ENCODE measurements around the gene ST14. TPM values are rescaled to one million over a fixed set of nuclear protein-coding genes. Genes with fewer than 3 reads are reported as not detected.

Gene ST14
- total and polyA plus RNA-seq, 10 of the 15 experiments (the other 5 are each of a cell fraction or from before 2014, with no cell fraction given) = 0.02 to 3.9 (median 0.73) TPM; not detected in 2

- H3K27me3 ChIP-seq (replicated peaks in 1 of 2; ENCODE audit: control insufficient read depth in 2 of 2, insufficient read depth in 2 of 2, low read length in 1 of 2) = no peaks in the 10 kb centered on the region
- H3K4me2 ChIP-seq (ENCODE audit: control insufficient read depth, insufficient read depth) = peak overlapping the region; percentile 69
- BruUV-seq (replicated peaks) = no TSS peak
- H3K9ac ChIP-seq (ENCODE audit: control insufficient read depth, insufficient read depth, low read length) = no peak overlapping the region
- no peaks in the 10 kb centered on the region for H3K79me2 ChIP-seq (ENCODE audit: control insufficient read depth, insufficient read depth, low read length)
- ChIA-PET CTCF (no interaction called here), RAD21 (ENCODE audit: unreplicated experiment) (interaction anchor here (2.4 kb wide), 1 partner anchor 29 kb away, joined by 17 read pairs; no protein-coding TSS in a partner anchor), SMC1A (ENCODE audit: uncharacterized antibody, unreplicated experiment) (interaction anchor here (1.1 to 5.2 kb wide), 4 partner anchors 12 to 150 kb away, joined by 3 to 37 read pairs (median 4); no protein-coding TSS in a partner anchor), POLR2A (interaction anchor here (0.6 to 1.1 kb wide), 2 partner anchors 20 to 219 kb away, joined by 3 read pairs; no protein-coding TSS in a partner anchor)
- intact Hi-C loops (cut with micrococcal nuclease; ENCODE audit: unreplicated experiment) = loop anchor here (5.0 kb wide), 1 partner anchor 33 kb away; no protein-coding TSS in a partner anchor
- no peaks in the 10 kb centered on the region for H4K20me1 ChIP-seq (ENCODE audit: control insufficient read depth, insufficient read depth)
- no peaks in the 10 kb centered on the region for H3K9me3 ChIP-seq (replicated peaks; ENCODE audit: control insufficient read depth, insufficient read depth, low read length)
- DNase-seq (ENCODE audit: low read depth, low spot score) (no peak), ATAC-seq (peak; percentile 66), FAIRE-seq (no peak)
- in situ Hi-C loops (cut with MboI) = no loop called here
- WGBS (ENCODE audit: insufficient coverage, insufficient replicate concordance, low lambda C conversion rate, missing lambda C conversion rate) = 2% methylated on average over 4 of the region's 4 CpGs
- H3K27ac ChIP-seq (ENCODE audit: control insufficient read depth, insufficient read depth) = no peak overlapping the region
- no peak overlapping the region for H3K4me3 ChIP-seq
- H2AFZ ChIP-seq (ENCODE audit: control insufficient read depth, low read depth, low read length) = no peak overlapping the region
- H3K36me3 ChIP-seq (ENCODE audit: control insufficient read depth in 2 of 2, insufficient read depth in 2 of 2, low read length in 1 of 2) = no peaks in the 10 kb centered on the region
- peaks cover 35% of the 10 kb centered on the region for H3K4me1 ChIP-seq (ENCODE audit: control insufficient read depth, insufficient read depth, low read length)
- TF ChIP-seq HDAC2 (IDR thresholded peaks at IDR 0.05) (no peak), SPI1 (IDR thresholded peaks at IDR 0.05; ENCODE audit: borderline replicate concordance, insufficient read depth, low read depth, low read length) (peak; percentile 62; the same call in 1 of the 2 replicates), HDGF (IDR thresholded peaks at IDR 0.05) (no peak), ZNF24 (IDR thresholded peaks at IDR 0.05) (no peak), CBFB (IDR thresholded peaks at IDR 0.05; ENCODE audit: low read depth) (no peak), STAT3 (IDR thresholded peaks at IDR 0.05; ENCODE audit: low read depth, low read length) (no peak), JUND (IDR thresholded peaks at IDR 0.05; ENCODE audit: low read depth, low read length) (0 out of 2 replicates have a peak, but pooled peaks have one; percentile 22), TCF7 (IDR thresholded peaks at IDR 0.05; ENCODE audit: borderline replicate concordance) (no peak), TCF3 (IDR thresholded peaks at IDR 0.05; ENCODE audit: borderline replicate concordance, insufficient read depth, low read depth, low read length) (no peak), RELA (IDR thresholded peaks at IDR 0.05; ENCODE audit: borderline replicate concordance, partially characterized antibody) (no peak), JUNB (IDR thresholded peaks at IDR 0.05) (0 out of 2 replicates have a peak, but pooled peaks have one; percentile 34), IKZF2 (IDR thresholded peaks at IDR 0.05) (peak; percentile 23 to 35; a peak in 2 of 4 replicates), EED (IDR thresholded peaks at IDR 0.05; ENCODE audit: low read depth) (0 out of 2 replicates have a peak, but pooled peaks have one; percentile 50), EP300 (IDR thresholded peaks at IDR 0.05; ENCODE audit: borderline replicate concordance in 1 of 2, control insufficient read depth in 1 of 2, low read depth in 2 of 2, low read length in 2 of 2) (0 out of 4 replicates have a peak, but pooled peaks of 1 of the 2 experiments have one; percentile 31), IKZF1 (conservative IDR thresholded peaks at IDR 0.05) (0 out of 2 replicates have a peak, but pooled peaks have one; percentile 9), ZBTB11 (CRISPR knock-in tag; IDR thresholded peaks at IDR 0.05) (no peak), SIX5 (IDR thresholded peaks at IDR 0.05; ENCODE audit: low read depth, low read length, severe bottlenecking) (no peak), ZSCAN29 (IDR thresholded peaks at IDR 0.05) (no peak), MEF2B (IDR thresholded peaks at IDR 0.05; ENCODE audit: partially characterized antibody, poor library complexity, severe bottlenecking) (peak; percentile 11), PAX5 (IDR thresholded peaks at IDR 0.05; ENCODE audit: borderline replicate concordance, low read depth, low read length) (no peak), IRF4 (IDR thresholded peaks at IDR 0.05; ENCODE audit: low read depth, low read length) (peak; percentile 71; the same call in 1 of the 2 replicates), ESRRA (IDR thresholded peaks at IDR 0.05; ENCODE audit: low read length) (no peak), RFX5 (IDR thresholded peaks at IDR 0.05; ENCODE audit: low read depth, low read length) (no peak), CEBPB (IDR thresholded peaks at IDR 0.05; ENCODE audit: borderline replicate concordance in 1 of 2, low read depth in 2 of 2, low read length in 2 of 2) (no peak), SRF (IDR thresholded peaks at IDR 0.05; ENCODE audit: low read depth in 2 of 2, low read length in 2 of 2) (no peak)
Measured at GRCh38 chr11:130180491-130180890, 20.9 kb downstream of the ST14 start.

All from GM12878 (cell line).